Esophagus (tissue), 2 donors: Measurements from ENCODE around the gene SESN3. TPM values are rescaled to one million over a fixed set of nuclear protein-coding genes. Genes with fewer than 3 reads are reported as not detected.

Experiments used
- H3K27ac ChIP-seq, 2 donors: one replicate each; pipeline ENCODE4 v1.5.1; 2013; ENCODE audit warnings: low read depth in 2 of 2, mild to moderate bottlenecking in 2 of 2, inconsistent platforms in 1 of 2, low read length in 1 of 2, moderate library complexity in 1 of 2
- H3K27me3 ChIP-seq, 2 donors: one replicate each; pipeline ENCODE4 v1.6.1; 2013; ENCODE audit warnings: low read length in 2 of 2, control low read depth in 1 of 2, mild to moderate bottlenecking in 1 of 2; ENCODE audit not compliant: insufficient read depth in 2 of 2, control insufficient read depth in 1 of 2
- H3K36me3 ChIP-seq, 2 donors: one replicate each; pipeline ENCODE4 v1.6.1; 2013; ENCODE audit warnings: low read length in 1 of 2; ENCODE audit not compliant: control insufficient read depth in 2 of 2, insufficient read depth in 2 of 2
- H3K4me1 ChIP-seq, 2 donors: one replicate each; pipeline ENCODE4 v1.6.1; 2013; ENCODE audit warnings: low read length in 1 of 2; ENCODE audit not compliant: control insufficient read depth in 2 of 2, insufficient read depth in 2 of 2
- H3K4me3 ChIP-seq, 2 donors: one replicate each; pipeline ENCODE4 v1.5.1; 2013; ENCODE audit warnings: low read length in 2 of 2, mild to moderate bottlenecking in 2 of 2, low read depth in 1 of 2, moderate library complexity in 1 of 2
- H3K9me3 ChIP-seq, 2 donors: one replicate each; pipeline ENCODE4 v1.6.1; 2013; ENCODE audit warnings: mild to moderate bottlenecking in 2 of 2, low read depth in 1 of 2, low read length in 1 of 2, moderate library complexity in 1 of 2; ENCODE audit not compliant: control insufficient read depth in 2 of 2, insufficient read depth in 1 of 2
- WGBS, 2 donors: extraction: QIAGEN DNeasy Blood & Tissue Kit; methylation state at CpG; one replicate each; pipeline ENCODE4 v1.1.7; 2013; 5-methylcytosine and 5-hydroxymethylcytosine counted together
- polyA plus RNA-seq, 2 donors: library from polyadenylated mRNA; stranded (reverse); fragments of 200-250 nt; gene quantifications; one replicate each; pipeline ENCODE4 v1.2.3, GENCODE V29; 2013
- donor health status: healthy with polysubstance abuse.
- donor health status: Bipolar disorder and iron deficiency.

SESN3 gene
- polyA plus RNA-seq, 2 donors: 3.7 TPM

DNA sequence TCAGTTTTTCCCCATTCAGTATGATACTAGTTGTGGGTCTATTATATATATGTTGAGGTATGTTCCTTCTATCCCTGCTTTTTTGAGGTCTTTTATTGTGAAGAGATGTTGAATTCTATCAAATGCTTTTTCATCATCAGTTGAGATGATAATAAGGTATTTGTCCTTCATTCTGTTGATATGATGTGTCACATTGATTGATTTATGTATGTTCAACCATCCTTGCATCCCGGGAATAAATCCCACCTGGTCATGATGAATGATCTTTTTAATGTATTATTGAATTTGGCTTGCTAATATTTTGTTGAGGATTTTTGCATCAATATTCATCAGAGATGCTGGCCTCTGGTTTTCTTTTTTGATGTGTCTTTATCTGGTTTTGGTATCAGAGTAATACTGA lies 115.4 kb downstream of the SESN3 start:
- Histone ChIP-seq H3K4me3 (no peak overlapping the region), H3K36me3 (no peaks in the 10 kb centered on the region), H3K27ac (no peak overlapping the region), H3K27me3 (no peaks in the 10 kb centered on the region), H3K4me1 (peaks cover 4 to 13% of the 10 kb centered on the region in 2 donors), H3K9me3 (no peaks in the 10 kb centered on the region)
- WGBS, 2 donors: 70 to 79% methylated on average over 1 of the region's 1 CpG

Other genes starting within 250 kb of the SESN3 start
- gene KDM4E, start 205.9 kb downstream of the SESN3 start, polyA plus RNA-seq: not detected
- not detected for gene KDM4F, start 181.8 kb downstream of the SESN3 start, polyA plus RNA-seq
- 10 to 100 TPM; 29.1 to 35.3 TPM for gene SRSF8, start 164.3 kb downstream of the SESN3 start, polyA plus RNA-seq
- 10 to 100 TPM in 1 of 2 donors, 1 to 10 TPM in 1; 7.4 to 17.1 TPM for gene ENDOD1, start 141.4 kb downstream of the SESN3 start, polyA plus RNA-seq